Posterior vena cava (tissue), 2 donors: ENCODE measurements around the gene OMA1. TPM values are rescaled to one million over a fixed set of nuclear protein-coding genes. Genes with fewer than 3 reads are reported as not detected.

Experiments used
- DNase-seq: peaks from one replicate; pipeline ENCODE4 v3.0.0-alpha.2; 2020; ENCODE audit warnings: low spot score
- intact Hi-C, 2 donors: fragments of 100-400 bp; cut with DNase I; formaldehyde crosslinking; loops; one replicate each; pipeline versions ENCODE4 v1.14.1 to v1.14.2; 2022 to 2023
- total RNA-seq, 2 donors: library from RNA; stranded (reverse); fragmentation: NEBNext Ultra II Directional; extraction: Animal tissue kit (Norgen Biotek cat#: 25700); gene quantifications; one replicate each; pipeline ENCODE4 v1.2.1, GENCODE V29; 2021
- donor health status: DM: yes; HTN: yes; CAD: no.
- donor health status: DM: yes; HTN: yes; CAD: no.

The OMA1 gene
- total RNA-seq, 2 donors from 2014 or later, result 14.1 to 27.2 TPM

- DNase-seq, result no peak
- intact Hi-C loops, result loop anchor here in 1 of 2 donors (5.0 kb wide), 1 partner anchor 1468 kb away; no protein-coding TSS in a partner anchor
Measured at GRCh38 chr1:58440696-58441095, 105.8 kb downstream of the OMA1 start.

GRCh38 chr1:58439946-58440345 is 106.6 kb downstream of the OMA1 start:
- intact Hi-C loops, result loop anchor here in 1 of 2 donors (5.0 kb wide), 1 partner anchor 1468 kb away; no protein-coding TSS in a partner anchor
- no peak for DNase-seq

GRCh38 chr1:58438468-58438867 is 108.1 kb downstream of the OMA1 start:
- no peak for DNase-seq
- intact Hi-C loops, result no loop called here

- DNase-seq, result no peak
- intact Hi-C loops, result no loop called here
Measured at GRCh38 chr1:58437623-58438022, 108.9 kb downstream of the OMA1 start.

- no peak for DNase-seq
- intact Hi-C loops, result no loop called here
Measured at GRCh38 chr1:58436615-58437297, 109.8 kb downstream of the OMA1 start.

- DNase-seq, result no peak
- intact Hi-C loops, result no loop called here
Measured at GRCh38 chr1:58435376-58435775, 111.2 kb downstream of the OMA1 start.

GRCh38 chr1:58434607-58435006 is 111.9 kb downstream of the OMA1 start:
- DNase-seq, result no peak
- intact Hi-C loops, result no loop called here

GRCh38 chr1:58434181-58434580 is 112.3 kb downstream of the OMA1 start:
- intact Hi-C loops, result no loop called here
- DNase-seq, result no peak

- DNase-seq, result no peak
- intact Hi-C loops, result no loop called here
Measured at GRCh38 chr1:58432851-58433668, 113.5 kb downstream of the OMA1 start.

GRCh38 chr1:58431901-58432620 is 114.5 kb downstream of the OMA1 start:
- intact Hi-C loops, result no loop called here
- no peak for DNase-seq

Other genes starting within 250 kb of the OMA1 start
- 10 to 100 TPM in 1 of 2 donors, 1 to 10 TPM in 1; 5.6 to 19.1 TPM for gene TACSTD2, start 30.5 kb upstream of the OMA1 start, total RNA-seq
- 10 to 100 TPM; 29.6 to 29.9 TPM for gene MYSM1, start 153.3 kb upstream of the OMA1 start, total RNA-seq
- gene JUN, start 237.3 kb upstream of the OMA1 start, total RNA-seq, result 100 to 1,000 TPM; 120 to 219 TPM